H4 (cell line): ENCODE data around the gene GRIN2A. TPM values are rescaled to one million over a fixed set of nuclear protein-coding genes. Genes with fewer than 3 reads are reported as not detected.

Experiments
- DNase-seq: peaks from one replicate; pipeline ENCODE4 v3.0.0-alpha.2; 2015; ENCODE audit warnings: low spot score
- total RNA-seq: library from RNA; depleted of rRNA; stranded (reverse); fragments of >200 nt; shearing (Covaris generic); gene quantifications from 2 replicates; pipeline ENCODE4 v1.2.3, GENCODE V29; 2014; rRNA removed

GRIN2A gene
- total RNA-seq, 1 experiment from 2014 or later = 0.17 TPM

GRCh38 chr16:9772526-9773225 is 409.6 kb downstream of the GRIN2A start:
- no peak for DNase-seq

- DNase-seq = no peak
Observed at GRCh38 chr16:9766891-9767290, 415.3 kb downstream of the GRIN2A start.

GRCh38 chr16:9763505-9763904 is 418.7 kb downstream of the GRIN2A start:
- DNase-seq = no peak

- DNase-seq = no peak
Observed at GRCh38 chr16:9761870-9762269, 420.4 kb downstream of the GRIN2A start.

- DNase-seq = no peak
Observed at GRCh38 chr16:9757687-9758086, 424.5 kb downstream of the GRIN2A start.

GRCh38 chr16:9756434-9756833 is 425.8 kb downstream of the GRIN2A start:
- DNase-seq = no peak

GRCh38 chr16:9755081-9755480 is 427.1 kb downstream of the GRIN2A start:
- DNase-seq = no peak

- DNase-seq = no peak
Observed at GRCh38 chr16:9741776-9742175, 440.5 kb downstream of the GRIN2A start.

- no peak for DNase-seq
Observed at GRCh38 chr16:9739301-9739700, 442.9 kb downstream of the GRIN2A start.

- DNase-seq = no peak
Observed at GRCh38 chr16:9738690-9739089, 443.5 kb downstream of the GRIN2A start.

GRCh38 chr16:9736547-9736946 is 445.7 kb downstream of the GRIN2A start:
- no peak for DNase-seq

- DNase-seq = no peak
Observed at GRCh38 chr16:9723136-9723535, 459.1 kb downstream of the GRIN2A start.

GRCh38 chr16:9713907-9714306 is 468.3 kb downstream of the GRIN2A start:
- no peak for DNase-seq

- no peak for DNase-seq
Observed at GRCh38 chr16:9713156-9713555, 469.1 kb downstream of the GRIN2A start.

- no peak for DNase-seq
Observed at GRCh38 chr16:9708972-9709620, 473.1 kb downstream of the GRIN2A start.

- peak; percentile 44 for DNase-seq
Observed at GRCh38 chr16:9706217-9706836, 475.9 kb downstream of the GRIN2A start.

GRCh38 chr16:9703731-9704130 is 478.5 kb downstream of the GRIN2A start:
- no peak for DNase-seq

Other genes starting within 250 kb of the GRIN2A start
- gene ATF7IP2, start 203.6 kb upstream of the GRIN2A start, total RNA-seq = not detected in 2 replicates